NK-92 (cell line): ENCODE data around the gene KIF4B.
"Not testable (repeated sequence)": the region's sequence is repeated elsewhere in the genome, so short reads cannot be mapped to it uniquely, and the experiment has no call there.

Experiments used
- DNase-seq: peaks from one replicate; lab custom pipeline; 2025; ENCODE audit not compliant: unreplicated experiment; lab: John Stamatoyannopoulos, UW

Gene KIF4B

DNA sequence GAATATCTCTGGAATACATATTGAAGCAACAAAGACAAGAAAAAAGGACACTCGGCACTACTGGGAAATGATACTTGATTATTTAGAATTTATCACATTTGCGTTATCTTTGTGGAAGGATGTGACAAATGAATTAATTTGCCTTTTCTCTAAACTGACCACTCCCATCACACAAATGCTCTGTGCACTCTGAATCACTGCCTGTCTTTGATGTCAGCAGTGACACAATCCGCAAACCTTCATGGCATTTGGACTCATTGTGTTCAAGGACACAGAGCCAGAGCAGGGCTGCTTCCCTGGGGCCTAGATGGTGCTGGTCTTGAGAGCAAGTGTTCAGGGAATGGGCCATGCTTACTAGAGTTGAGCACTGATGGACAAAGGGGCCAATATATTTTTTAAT lies 4.9 kb upstream of the KIF4B start:
- no peak for DNase-seq

DNA sequence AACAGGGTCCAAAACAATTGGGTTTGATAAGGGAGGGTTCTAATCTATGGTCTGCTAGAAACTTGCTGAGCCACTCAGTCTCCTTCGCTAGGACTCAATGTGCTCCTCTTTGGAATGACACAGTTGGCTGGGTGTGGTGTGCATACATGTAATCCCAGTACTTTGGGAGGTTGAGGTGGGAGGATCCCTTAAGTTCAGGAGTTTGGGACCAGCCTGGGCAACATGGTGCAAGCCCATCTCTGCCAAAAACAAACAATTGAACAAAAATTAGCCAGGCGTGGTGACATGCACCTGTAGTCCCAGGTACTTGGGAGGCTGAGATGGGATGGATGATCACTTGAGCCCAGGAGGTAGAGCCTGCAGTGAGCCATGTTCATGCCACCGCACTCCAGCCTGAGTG lies 2.7 kb upstream of the KIF4B start:
- DNase-seq = no peak

DNA sequence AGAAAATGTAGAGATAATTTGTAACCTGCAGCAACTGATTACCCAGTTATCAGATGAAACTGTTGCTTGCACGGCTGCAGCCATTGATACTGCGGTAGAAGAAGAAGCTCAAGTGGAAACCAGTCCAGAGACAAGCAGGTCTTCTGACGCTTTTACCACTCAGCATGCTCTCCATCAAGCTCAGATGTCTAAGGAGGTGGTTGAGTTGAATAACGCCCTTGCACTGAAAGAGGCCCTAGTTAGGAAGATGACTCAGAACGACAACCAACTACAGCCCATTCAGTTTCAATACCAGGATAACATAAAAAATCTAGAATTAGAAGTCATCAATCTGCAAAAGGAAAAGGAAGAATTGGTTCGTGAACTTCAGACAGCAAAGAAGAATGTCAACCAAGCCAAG lies 1.7 kb downstream of the KIF4B start:
- DNase-seq = no peak

DNA sequence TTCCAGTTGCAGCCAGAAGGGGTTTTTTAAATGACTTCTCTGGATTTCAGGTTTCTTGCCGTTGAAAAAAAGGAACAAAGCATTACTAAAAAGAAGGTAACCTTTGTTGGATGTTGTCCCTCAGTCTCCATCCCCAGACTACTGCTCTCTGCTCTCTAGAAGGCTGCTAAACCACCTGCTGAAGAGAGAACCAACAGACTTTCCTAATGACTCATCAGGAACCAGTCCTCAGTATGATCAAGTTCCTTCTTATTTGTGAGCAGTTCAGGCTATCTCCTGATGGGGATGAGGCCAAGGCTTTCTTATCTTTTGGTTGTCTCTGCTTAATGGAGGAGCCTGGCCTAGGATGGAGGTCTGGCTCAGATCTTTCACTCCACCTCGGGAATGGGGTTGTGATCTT lies 4.1 kb downstream of the KIF4B start:
- DNase-seq = no peak

DNA sequence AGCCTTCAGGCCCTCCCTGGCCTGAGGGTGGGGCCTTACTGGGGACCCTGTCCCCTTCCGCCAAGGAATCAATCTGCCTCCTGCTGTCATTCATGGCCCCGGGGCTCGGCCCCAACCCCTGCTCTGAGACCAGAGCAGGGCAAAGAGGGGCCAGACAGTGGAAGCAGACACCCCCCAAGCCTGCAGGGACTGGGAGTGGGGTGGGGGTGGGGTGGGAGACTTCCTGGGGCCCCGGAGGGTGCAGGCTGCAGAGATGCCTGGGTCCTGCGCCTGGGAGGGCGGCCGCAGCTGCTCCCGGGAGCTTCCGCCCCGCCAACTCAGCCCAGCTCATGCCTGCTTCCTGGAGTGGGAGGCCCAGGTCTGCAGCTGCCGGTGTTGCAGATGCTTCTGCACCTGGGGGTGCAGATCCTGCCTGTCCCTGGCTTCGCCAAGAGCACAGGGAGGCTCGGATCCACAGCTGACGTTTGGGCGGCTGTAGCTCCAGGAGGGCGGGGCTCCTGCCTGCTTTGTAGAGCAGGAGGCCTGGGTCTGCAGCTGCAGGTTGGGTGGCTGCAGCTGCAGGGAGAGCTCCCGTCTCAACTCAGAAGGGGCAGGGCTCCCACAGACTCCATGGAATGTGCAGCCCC lies 6.2 kb downstream of the KIF4B start:
- DNase-seq = no peak

DNA sequence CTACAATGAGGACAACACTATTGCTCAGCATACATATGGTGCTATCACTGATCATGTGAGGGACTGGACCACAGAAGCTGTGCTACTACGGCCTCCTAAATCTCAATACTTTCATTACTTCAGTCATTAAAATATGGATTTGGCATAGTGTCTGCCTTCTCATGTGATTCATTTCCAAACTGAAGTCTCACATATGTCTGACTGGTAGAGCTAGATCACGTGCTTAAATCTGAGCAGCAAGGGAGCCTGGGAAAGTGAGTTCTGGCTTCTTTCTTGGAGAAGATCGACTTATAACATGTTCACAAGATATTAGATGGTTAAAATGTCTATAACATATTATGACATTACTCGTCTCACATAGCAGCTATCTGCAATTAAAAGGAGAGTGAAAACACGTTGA lies 8.3 kb downstream of the KIF4B start:
- DNase-seq = no peak

DNA sequence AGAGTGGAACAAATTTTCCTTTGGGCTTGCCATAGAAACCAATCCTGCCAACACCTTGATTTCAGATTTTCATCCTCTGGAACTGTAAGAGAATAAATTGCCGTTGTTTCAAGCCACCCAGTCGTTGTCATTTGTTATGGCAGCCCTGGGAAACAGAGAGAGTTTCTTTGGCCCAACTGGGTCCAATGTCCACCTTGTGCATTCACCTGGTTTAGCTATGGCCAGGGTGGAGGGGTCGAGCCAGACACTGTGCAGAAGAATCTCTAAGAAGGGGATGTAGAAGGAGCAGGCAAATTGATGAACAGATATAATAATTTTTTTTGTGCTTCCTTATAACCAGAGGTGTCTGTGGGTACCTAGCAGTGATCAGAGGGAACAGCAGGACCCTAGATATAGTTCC lies 9.8 kb downstream of the KIF4B start:
- DNase-seq = no peak

DNA sequence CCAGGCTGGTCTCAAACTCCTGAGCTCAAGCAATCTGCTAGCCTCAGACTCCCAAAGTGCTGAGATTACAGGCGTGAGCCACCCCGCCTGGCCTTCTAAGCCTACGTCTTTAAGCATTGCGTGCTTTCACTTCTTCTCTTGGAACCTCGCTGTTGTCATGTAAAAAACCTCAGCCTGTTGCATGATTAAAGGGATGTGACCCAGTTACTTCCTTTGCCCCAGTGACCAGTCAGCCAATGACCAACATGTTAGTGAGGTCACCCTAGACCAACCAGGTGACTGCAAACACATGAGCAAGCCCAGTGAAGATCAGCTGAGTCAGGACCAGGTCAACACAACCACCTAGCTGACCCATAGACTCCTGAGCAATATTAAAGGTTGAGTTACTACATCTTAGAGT lies 10.5 kb downstream of the KIF4B start:
- no peak for DNase-seq

DNA sequence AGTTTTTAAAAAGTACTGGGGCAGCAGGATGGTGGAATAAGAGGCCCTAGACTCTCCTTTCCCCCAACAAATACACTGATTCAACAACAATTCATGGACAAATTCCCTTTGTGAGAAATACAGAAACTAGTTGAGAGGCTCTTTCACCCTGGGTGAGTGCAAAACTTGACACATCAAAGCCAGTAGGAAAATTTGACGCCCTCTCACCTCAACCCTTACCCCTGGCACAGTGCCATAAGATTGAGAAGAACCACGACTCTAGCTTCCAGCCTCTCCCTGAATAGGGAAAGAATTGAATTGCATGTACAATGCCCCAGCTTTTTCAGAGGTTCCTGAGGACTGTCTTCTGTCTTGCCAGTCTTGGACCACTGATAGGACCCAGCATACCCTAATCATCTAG lies 12.3 kb downstream of the KIF4B start:
- no peak for DNase-seq

DNA sequence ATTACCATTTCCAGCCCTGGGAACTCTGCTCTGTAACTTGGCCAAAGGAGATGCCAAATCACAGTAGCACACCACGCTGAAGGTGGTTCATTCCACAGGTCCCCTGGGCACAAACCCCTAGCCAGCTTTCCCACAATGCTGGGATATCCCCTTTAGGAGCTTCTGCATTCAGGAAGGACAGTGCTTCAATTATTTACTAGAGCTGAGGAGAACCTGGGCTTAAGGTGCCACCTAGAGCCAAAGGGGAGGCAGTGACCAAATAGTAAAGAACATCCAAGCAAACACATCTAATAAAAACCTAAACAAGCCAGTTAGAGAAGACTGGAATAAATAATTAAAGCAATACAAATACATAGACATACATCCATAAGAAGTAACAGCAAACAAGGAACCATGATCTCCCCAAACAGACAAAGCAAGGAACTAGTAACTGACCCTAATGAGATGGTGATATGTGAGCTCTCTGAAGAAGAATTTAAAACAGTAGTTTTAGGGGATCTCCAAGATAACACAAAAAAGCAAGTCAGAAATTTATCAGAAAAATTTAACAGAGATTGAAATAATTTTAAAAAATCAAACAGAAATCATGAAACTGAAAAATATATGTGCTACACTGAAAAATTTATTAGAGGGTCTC lies 14.6 kb downstream of the KIF4B start:
- DNase-seq = no peak

DNA sequence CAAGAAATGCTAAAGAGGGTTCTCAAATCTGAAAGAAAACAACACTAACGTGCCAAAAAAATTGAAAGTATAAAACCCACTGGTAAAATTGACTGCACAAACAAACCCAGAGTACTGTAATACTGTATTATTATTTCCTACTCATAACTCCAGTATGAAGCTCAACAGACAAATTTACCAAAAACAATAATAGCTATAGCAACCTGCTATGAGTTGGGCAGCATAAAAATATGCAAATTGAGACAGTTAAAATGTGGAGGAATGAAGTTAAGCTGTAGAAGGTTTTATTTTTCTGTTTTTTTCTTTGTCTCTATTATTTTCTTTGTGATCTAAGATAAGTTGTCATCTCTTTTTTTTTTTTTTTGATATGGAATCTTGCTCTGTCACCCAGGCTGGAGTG lies 15.7 kb downstream of the KIF4B start:
- DNase-seq = no peak

DNA sequence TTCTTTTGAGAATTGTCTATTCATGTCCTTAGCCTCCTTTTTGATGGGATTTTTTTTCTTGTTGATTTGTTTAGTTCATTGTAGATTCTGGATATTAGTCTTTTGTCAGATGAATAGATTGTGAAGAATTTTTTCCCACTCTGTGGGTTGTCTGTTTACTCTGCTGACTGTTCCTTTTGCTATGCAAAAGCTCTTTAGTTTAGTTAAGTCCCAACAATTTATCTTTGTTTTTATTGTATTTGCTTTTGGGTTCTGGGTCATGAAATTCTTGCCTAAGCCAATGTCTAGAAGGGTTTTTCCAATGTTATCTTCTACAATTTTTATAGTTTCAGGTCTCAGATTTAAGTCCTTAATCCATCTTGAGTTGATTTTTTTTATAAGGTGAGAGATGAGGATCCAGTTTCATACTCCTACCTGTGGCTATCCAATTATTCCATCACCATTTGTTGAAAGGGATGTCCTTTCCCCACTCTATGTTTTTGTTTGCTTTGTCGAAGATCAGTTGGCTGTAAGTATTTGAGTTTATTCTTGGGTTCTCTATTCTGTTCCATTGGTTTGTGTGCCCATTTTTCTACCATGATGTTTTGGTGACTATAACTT lies 20.7 kb downstream of the KIF4B start:
- DNase-seq = not testable (repeated sequence)

DNA sequence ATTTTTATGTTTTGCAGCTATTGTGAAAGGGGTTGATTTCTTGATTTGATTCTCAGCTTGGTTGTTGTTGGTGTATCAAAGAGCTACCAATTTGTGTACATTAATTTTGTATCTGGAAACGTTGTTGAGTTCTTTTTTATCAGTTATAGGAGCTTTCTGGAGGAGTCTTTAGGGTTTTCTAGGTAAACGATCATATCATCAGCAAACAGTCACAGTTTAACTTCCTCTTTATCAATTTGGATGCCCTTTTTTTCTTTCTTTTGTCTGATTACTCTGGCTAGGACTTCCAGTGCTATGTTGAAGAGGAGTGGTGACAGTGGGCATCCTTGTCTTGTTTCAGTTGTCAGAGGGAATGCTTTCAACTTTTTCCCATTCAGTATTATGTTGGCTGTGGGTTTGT lies 21.5 kb downstream of the KIF4B start:
- DNase-seq = not testable (repeated sequence)

DNA sequence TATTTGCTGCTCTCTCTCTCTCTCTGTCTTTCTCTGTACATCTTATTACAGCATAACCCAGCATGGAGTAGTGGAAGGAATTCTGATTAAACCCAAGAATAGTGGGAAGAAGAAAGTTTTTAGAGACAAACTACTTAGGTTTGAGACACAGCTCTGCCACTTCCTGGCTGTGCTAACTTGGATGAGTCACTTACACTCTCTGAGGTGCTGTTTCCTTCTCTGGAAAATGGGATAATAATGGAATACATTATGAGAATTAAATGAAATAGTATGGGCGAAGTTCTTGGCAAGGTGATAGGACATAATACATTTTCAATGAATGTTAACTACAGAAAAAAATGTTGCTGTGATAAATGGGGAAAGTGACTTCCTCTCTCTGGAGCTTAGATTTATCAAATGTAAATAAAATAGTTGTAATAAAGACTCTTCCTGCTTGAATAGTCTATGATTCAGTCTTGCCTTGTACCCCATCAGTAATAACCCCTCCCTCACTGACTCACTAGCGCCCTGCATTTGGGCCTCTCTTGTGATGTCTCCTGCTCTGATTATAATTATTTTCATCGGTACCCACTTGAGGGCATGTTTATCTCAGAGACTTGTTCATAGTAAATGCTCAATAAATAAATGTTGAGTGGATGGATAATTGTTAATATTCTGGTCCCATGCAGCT lies 27.6 kb downstream of the KIF4B start:
- no peak for DNase-seq

DNA sequence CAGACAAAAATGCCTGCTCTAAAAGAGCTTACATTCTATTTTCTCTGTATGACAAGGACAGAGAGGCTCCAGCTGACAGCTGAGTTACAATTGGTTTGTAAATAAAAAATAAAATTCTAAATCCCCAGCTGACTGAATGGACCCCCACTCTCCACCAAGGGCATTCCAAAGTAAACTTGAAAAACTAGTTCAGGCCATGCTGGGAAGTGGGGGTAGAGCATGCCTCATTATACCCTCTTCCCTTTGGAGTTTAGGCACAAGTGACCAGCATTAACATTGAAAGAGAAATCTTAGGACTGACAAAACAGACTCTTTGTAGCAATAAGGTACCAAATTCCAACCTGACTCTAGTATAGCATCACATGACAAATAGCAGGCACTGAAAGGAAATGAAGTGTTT lies 31.0 kb downstream of the KIF4B start:
- no peak for DNase-seq

DNA sequence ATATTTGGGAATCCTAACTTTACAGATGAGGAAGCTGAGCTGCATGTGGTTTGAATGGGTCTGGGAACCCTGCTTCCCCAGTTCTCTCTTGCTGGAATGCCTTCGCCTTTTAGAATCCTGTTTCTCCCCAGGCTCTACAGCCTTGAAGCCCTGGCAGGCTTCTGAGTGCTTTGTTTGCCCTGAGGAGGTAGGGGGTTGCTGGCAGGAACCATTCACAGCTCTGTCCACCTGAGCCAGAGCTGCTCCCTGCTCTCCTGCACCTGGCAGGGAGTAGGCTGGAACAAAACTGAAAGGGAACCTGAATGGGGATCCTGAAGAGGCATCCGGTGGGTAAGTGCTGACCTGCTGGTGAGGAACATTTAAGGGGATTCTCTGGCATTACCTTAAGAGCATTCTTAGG lies 33.0 kb downstream of the KIF4B start:
- DNase-seq = no peak

DNA sequence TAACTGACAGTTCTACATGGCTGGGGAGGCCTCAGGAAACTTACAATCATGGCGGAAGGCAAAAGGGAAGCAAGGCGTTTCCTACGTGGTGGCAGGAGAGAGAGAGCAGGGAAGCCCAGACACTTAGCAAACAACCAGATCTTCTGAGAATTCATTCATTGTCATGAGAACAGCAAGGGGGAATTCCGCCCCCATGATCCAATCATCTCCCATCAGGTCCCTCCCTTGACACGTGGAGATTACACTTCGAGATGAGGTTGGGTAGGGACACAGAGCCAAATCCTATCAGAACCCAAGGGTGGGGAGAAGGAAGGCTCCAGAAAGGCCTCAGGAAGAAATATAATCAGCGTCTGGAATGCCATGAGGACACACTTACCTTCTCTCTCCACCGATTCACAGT lies 34.3 kb downstream of the KIF4B start:
- DNase-seq = no peak

DNA sequence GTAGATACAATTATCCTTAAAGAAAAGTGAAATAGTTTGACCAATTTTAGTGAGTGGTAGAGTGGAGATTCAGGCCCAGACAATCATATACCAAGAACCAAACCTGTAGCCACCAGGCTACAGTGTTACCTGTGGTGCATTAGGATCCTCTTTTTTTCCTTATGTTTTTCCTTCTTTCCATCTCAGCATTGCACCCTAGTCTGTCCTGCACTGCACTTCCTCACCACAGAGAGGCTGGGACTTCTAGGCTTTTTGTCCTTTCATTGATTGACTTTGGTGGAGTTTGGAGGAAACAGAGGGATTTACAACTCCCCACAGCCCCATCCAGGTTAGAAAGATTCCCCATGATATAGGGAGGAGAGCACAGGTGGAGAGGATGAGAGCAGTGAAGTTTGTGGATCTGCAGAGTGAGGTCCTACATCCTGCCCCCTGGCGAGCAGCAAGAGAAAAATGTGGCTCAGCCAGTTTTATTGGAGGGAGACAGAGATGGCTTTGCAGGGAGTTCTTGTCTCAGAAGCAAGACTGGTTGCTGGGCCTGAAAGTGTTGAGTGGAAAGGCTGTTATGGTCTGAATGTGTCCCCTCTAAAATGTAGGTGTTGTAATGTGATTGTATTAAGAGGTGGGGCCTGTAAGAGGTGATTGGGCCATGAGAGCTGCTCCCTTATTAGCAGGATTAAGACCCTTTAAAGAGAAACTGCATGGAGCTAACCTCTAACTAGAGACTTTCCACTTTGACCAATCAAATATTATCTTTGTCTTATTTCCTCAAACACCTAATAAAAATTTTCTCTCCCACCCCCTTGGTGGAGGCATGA lies 36.2 kb downstream of the KIF4B start:
- DNase-seq = no peak

DNA sequence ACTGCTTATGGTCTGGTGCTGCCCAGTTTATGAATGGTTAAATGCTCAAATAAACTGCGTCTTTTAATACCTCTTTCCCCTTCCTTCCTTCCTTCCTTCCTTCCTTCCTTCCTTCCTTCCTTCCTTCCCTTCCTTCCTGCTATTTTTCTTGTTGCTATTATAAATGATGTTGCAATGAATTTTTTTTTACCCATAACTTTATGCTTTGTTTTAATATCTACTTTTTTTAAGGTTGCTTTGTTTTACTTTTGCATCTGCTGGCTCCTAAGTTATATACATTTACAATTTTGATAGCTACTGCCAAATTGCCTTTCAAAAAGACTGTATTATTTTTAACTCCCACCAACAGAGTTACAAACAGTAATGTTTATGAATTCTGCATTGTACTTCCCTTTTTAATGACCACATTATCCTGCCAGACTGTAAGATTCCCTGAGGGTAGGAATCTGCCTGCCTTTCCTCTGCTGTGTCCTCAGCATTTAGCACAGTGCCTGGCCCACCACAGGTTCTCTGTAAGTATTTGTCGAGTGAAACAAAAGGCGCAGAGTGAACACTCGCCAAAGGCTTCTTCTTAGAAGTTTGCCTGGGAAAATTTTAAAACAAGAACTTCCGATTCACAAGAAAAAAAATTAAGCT lies 36.9 kb downstream of the KIF4B start:
- no peak for DNase-seq

DNA sequence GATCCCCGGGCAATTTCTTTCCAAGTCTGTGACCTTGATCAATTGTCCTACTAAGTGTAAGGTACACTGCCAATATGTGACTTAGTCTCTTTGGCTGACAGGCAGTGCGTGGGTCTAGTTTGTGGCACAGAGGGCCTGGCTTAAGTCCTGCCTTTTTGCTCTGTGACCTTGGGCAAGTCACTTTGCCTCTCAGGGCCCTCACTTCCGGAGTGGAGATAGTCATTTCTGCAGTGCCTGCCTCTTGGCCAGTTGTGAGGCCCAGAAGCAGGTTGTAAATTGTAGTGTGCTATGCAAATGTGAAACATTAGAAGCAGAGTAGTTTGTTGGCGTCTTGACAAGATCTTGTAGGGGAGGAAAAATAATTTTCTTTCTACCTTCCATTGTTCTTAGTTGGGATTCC lies 39.0 kb downstream of the KIF4B start:
- DNase-seq = no peak

DNA sequence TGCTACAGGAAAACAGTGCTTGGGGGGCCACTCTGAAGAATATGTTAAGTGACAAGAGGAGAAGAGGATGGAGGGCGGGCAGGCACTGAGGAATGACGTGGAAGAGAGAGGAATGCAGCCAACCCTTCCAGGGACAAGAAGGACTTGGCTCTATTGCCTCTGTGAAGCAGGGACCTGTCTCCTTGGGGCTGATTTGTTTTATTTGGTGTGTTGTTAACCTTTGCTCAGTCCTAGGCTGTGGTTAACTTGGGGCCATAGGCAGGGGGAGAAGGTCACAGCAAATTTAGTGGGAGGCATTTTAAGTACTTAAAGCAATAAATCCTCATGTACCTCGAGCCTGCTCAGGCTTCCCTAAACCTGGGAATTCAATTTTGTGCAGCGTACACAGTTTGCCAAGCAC lies 39.9 kb downstream of the KIF4B start:
- no peak for DNase-seq
